ENCODE data around the gene KLK4.

KLK4 gene

GRCh38 chr19:50911206-50912101 lies at the start of gene KLK4:
TSS of gene KLK4 (minus strand) at chr19:50911395. CDS start at chr19:50910738, 657 bp downstream.
- DNase-seq: no peak
- intact Hi-C loops (cut with DNase I): no loop called here

- intact Hi-C loops (cut with DNase I): no loop called here
- peak in 1 of 10 donors; percentile 44 for DNase-seq
These were observed 48.7 kb upstream of the KLK4 start for GRCh38 chr19:50959731-50960500.

- DNase-seq: peak in 1 of 10 donors; percentile 76
- intact Hi-C loops (cut with DNase I): no loop called here
These were observed 46.4 kb upstream of the KLK4 start for GRCh38 chr19:50957587-50957986.

- DNase-seq: peak in 1 of 10 donors; percentile 55
These were observed 41.7 kb upstream of the KLK4 start, which contains the start of gene KLK5 for GRCh38 chr19:50952910-50953309. TSS of gene KLK5 (minus strand) at chr19:50953038. CDS start at chr19:50952657, 381 bp downstream.

GRCh38 chr19:50949861-50950260 lies 38.7 kb upstream of the KLK4 start:
- intact Hi-C loops (cut with DNase I): no loop called here

More at GRCh38 chr19:50952910-50953309, 41.7 kb upstream of the KLK4 start, which contains the start of gene KLK5:
- intact Hi-C loops (cut with DNase I): no loop called here

GRCh38 chr19:50947123-50947522 lies 35.9 kb upstream of the KLK4 start:
- intact Hi-C loops (cut with DNase I): no loop called here
- no peak for DNase-seq

More at GRCh38 chr19:50949861-50950260, 38.7 kb upstream of the KLK4 start:
- peak in 1 of 10 donors; percentile 50 for DNase-seq

- intact Hi-C loops (cut with DNase I): no loop called here
These were observed 33.6 kb upstream of the KLK4 start for GRCh38 chr19:50944795-50945194.

GRCh38 chr19:50943074-50943828 lies 32.1 kb upstream of the KLK4 start:
- intact Hi-C loops (cut with DNase I): no loop called here
- peak in 1 of 10 donors; percentile 68 for DNase-seq

More at GRCh38 chr19:50944795-50945194, 33.6 kb upstream of the KLK4 start:
- no peak for DNase-seq

GRCh38 chr19:50939596-50939995 lies 28.4 kb upstream of the KLK4 start:
- no peak for DNase-seq
- intact Hi-C loops (cut with DNase I): no loop called here

- DNase-seq: no peak
- intact Hi-C loops (cut with DNase I): no loop called here
These were observed 22.4 kb upstream of the KLK4 start for GRCh38 chr19:50933640-50934039.

GRCh38 chr19:50932690-50933083 lies 21.5 kb upstream of the KLK4 start:
- intact Hi-C loops (cut with DNase I): no loop called here
- DNase-seq: peak in 1 of 10 donors; percentile 28

- intact Hi-C loops (cut with DNase I): no loop called here
These were observed 21.0 kb upstream of the KLK4 start for GRCh38 chr19:50932018-50932689.

GRCh38 chr19:50931023-50931422 lies 19.8 kb upstream of the KLK4 start:
- intact Hi-C loops (cut with DNase I): no loop called here
- DNase-seq: no peak

More at GRCh38 chr19:50932018-50932689, 21.0 kb upstream of the KLK4 start:
- DNase-seq: no peak

- DNase-seq: peak in 1 of 10 donors; percentile 34
- intact Hi-C loops (cut with DNase I): loop anchor here (1.0 to 10.0 kb wide), 2 partner anchors 87 to 554 kb away; partner anchors contain the start of gene NR1H2
These were observed 17.6 kb upstream of the KLK4 start for GRCh38 chr19:50928831-50929230.

- intact Hi-C loops (cut with DNase I): loop anchor here (10.0 kb wide), 1 partner anchor 551 kb away; the partner anchor contains the start of gene NR1H2
- DNase-seq: no peak
These were observed 14.9 kb upstream of the KLK4 start for GRCh38 chr19:50926144-50926543.

- intact Hi-C loops (cut with DNase I): loop anchor here (10.0 kb wide), 1 partner anchor 551 kb away; the partner anchor contains the start of gene NR1H2
- no peak for DNase-seq
These were observed 14.5 kb upstream of the KLK4 start for GRCh38 chr19:50925734-50926133.

GRCh38 chr19:50924586-50924985 lies 13.4 kb upstream of the KLK4 start:
- intact Hi-C loops (cut with DNase I): loop anchor here (5.0 to 10.0 kb wide), 2 partner anchors 173 to 550 kb away; partner anchors contain the start of gene NR1H2
- DNase-seq: no peak

GRCh38 chr19:50922317-50922853 lies 11.2 kb upstream of the KLK4 start:
- DNase-seq: peak; percentile 43 to 95 (median 77)
- intact Hi-C loops (cut with DNase I): loop anchor here (5.0 to 10.0 kb wide), 2 partner anchors 175 to 548 kb away; partner anchors contain the start of gene NR1H2

Measured in posterior cingulate gyrus (tissue), 11 donors.